Measurements from ENCODE around the gene CHD9NB.

The CHD9NB gene

GRCh38 chr16:53036066-53036465, 16.6 kb downstream of the CHD9NB start:
- Histone ChIP-seq H3K9me3 (peaks cover 15% of the 10 kb centered on the region), H3K9ac (no peak overlapping the region), H3K4me1 (peaks cover 13% of the 10 kb centered on the region), H4K20me1 (no peaks in the 10 kb centered on the region), H3K4me3 (no peak overlapping the region), H3K27ac (no peak overlapping the region), H3K27me3 (no peaks in the 10 kb centered on the region), H3K4me2 (no peak overlapping the region), H3K36me3 (no peaks in the 10 kb centered on the region)
- no peak for TF ChIP-seq Cebpa-rat (IDR thresholded peaks at IDR 0.05)

- Histone ChIP-seq H3K4me3 (no peak overlapping the region), H4K20me1 (no peaks in the 10 kb centered on the region), H3K9me3 (peaks cover 15% of the 10 kb centered on the region), H3K9ac (no peak overlapping the region), H3K27me3 (no peaks in the 10 kb centered on the region), H3K4me2 (no peak overlapping the region), H3K27ac (no peak overlapping the region), H3K36me3 (no peaks in the 10 kb centered on the region), H3K4me1 (peaks cover 6% of the 10 kb centered on the region)
- no peak for TF ChIP-seq Cebpa-rat (IDR thresholded peaks at IDR 0.05)
Measured at GRCh38 chr16:53035176-53035942, 17.3 kb downstream of the CHD9NB start.

GRCh38 chr16:53034306-53034705, 18.4 kb downstream of the CHD9NB start:
- Histone ChIP-seq H3K4me3 (no peak overlapping the region), H4K20me1 (no peaks in the 10 kb centered on the region), H3K4me2 (no peak overlapping the region), H3K36me3 (no peaks in the 10 kb centered on the region), H3K9me3 (peaks cover 15% of the 10 kb centered on the region), H3K27me3 (no peaks in the 10 kb centered on the region), H3K9ac (no peak overlapping the region), H3K27ac (no peak overlapping the region), H3K4me1 (peaks cover 6% of the 10 kb centered on the region; the same call in 1 of the 2 replicates)
- TF ChIP-seq Cebpa-rat (IDR thresholded peaks at IDR 0.05), result no peak

DNA sequence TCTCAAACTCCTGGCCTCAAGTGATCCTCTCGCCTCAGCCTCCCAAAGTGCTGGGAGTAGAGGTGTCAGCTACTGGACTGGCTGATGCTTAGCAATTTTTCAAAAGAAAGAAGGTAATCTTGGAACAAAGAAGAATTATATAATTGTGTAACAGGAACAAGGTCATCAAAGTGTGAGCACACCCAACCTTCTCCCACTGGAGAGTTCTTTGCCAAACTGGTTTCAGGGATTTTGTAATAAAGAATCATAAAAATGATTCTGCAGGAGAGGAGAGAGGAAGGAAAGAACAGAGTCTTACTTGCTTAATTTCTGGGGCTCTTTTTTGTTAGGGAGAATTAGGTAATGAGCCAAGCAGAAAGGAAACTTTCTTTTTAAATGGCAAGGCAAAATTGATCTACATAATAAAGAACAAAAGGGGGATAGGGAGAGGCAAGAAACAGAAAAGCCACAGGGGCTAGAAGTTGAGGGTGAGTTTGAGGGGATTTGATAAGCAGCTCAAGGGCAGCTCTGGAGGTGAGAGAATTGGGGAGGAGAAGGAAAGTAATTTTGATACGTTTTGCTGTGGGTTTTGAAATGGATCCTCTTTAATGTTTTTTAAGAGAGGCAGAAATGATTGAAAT, 21.3 kb downstream of the CHD9NB start:
- H3K4me1 ChIP-seq, result no peaks in the 10 kb centered on the region
- H3K36me3 ChIP-seq, result no peaks in the 10 kb centered on the region
- H4K20me1 ChIP-seq, result no peaks in the 10 kb centered on the region
- no peak for TF ChIP-seq Cebpa-rat (IDR thresholded peaks at IDR 0.05)
- H3K4me3 ChIP-seq, result no peak overlapping the region
- peaks cover 15% of the 10 kb centered on the region for H3K9me3 ChIP-seq
- no peak overlapping the region for H3K27ac ChIP-seq
- no peak overlapping the region for H3K4me2 ChIP-seq
- H3K27me3 ChIP-seq, result no peaks in the 10 kb centered on the region
- H3K9ac ChIP-seq, result no peak overlapping the region

GRCh38 chr16:53029971-53030370, 22.7 kb downstream of the CHD9NB start:
- Histone ChIP-seq H3K4me2 (no peak overlapping the region), H3K9ac (no peak overlapping the region), H3K27me3 (no peaks in the 10 kb centered on the region), H3K27ac (no peak overlapping the region), H3K4me3 (no peak overlapping the region), H3K9me3 (peaks cover 15% of the 10 kb centered on the region), H3K36me3 (no peaks in the 10 kb centered on the region), H4K20me1 (no peaks in the 10 kb centered on the region), H3K4me1 (no peaks in the 10 kb centered on the region)
- TF ChIP-seq Cebpa-rat (IDR thresholded peaks at IDR 0.05), result no peak

DNA sequence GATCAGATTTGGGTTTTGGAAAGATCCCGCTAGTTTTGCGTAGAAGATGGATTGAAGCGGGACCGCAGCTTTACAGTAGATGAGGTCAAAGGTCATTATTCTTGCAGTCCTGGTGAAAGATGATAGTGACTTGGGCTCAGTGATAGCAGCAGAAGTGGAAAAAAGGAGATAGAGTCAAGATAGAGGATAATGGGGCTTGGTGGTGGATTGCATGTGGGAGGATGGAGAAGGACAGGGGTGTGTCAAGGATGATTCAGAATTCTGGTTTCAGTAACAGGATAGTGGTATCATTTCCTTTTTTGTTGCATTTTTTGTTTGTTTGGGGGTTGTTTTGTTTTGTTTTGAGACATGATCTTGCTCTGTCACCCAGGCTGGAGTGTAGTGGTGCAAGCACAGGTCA, 28.7 kb downstream of the CHD9NB start:
- H3K4me3 ChIP-seq, result no peak overlapping the region
- H4K20me1 ChIP-seq, result no peaks in the 10 kb centered on the region
- no peak overlapping the region for H3K27ac ChIP-seq
- H3K27me3 ChIP-seq, result no peaks in the 10 kb centered on the region
- TF ChIP-seq Cebpa-rat (IDR thresholded peaks at IDR 0.05), result no peak
- no peaks in the 10 kb centered on the region for H3K9me3 ChIP-seq
- no peak overlapping the region for H3K9ac ChIP-seq
- H3K4me1 ChIP-seq, result no peaks in the 10 kb centered on the region
- no peaks in the 10 kb centered on the region for H3K36me3 ChIP-seq
- H3K4me2 ChIP-seq, result no peak overlapping the region

GRCh38 chr16:53022374-53022773, 30.3 kb downstream of the CHD9NB start:
- H3K27ac ChIP-seq, result no peak overlapping the region
- no peak for TF ChIP-seq Cebpa-rat (IDR thresholded peaks at IDR 0.05)
- no peaks in the 10 kb centered on the region for H4K20me1 ChIP-seq
- no peaks in the 10 kb centered on the region for H3K27me3 ChIP-seq
- H3K9ac ChIP-seq, result no peak overlapping the region
- H3K4me2 ChIP-seq, result no peak overlapping the region
- H3K36me3 ChIP-seq, result no peaks in the 10 kb centered on the region
- no peaks in the 10 kb centered on the region for H3K4me1 ChIP-seq
- H3K9me3 ChIP-seq, result no peaks in the 10 kb centered on the region
- H3K4me3 ChIP-seq, result no peak overlapping the region

DNA sequence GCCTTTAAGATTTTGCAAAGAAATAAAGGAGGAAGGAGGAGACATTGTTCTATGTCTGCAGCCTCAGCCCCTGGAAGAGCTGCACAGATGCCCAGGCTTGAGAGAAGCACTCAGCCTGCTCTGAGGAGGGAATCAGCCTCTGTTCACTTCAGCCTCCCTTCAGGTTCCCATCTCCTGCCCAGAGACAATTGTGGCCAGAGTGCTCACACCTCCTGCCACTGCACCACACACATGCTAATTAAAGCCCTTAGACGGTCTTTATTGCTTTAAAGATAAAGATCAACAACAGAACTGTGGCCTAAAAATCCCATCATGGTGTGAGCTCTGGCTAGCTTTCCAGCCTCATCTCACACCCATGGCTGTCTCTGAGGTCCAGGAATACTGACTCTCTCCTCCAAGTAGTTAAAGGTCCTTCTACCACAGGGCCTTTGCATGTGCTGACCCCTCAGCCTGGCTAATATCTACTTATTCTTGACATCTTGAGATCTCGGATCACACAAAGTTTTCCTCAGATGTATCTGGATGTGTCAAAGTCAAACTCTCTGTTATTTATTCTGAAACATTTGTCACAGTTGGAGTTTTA, 33.8 kb downstream of the CHD9NB start:
- no peak for TF ChIP-seq Cebpa-rat (IDR thresholded peaks at IDR 0.05)
- no peak overlapping the region for H3K9ac ChIP-seq

GRCh38 chr16:53014287-53014686, 38.4 kb downstream of the CHD9NB start:
- Histone ChIP-seq H3K27me3 (no peaks in the 10 kb centered on the region), H3K36me3 (no peaks in the 10 kb centered on the region), H3K4me1 (no peaks in the 10 kb centered on the region), H3K4me2 (no peak overlapping the region), H3K4me3 (no peak overlapping the region), H4K20me1 (no peaks in the 10 kb centered on the region), H3K9me3 (no peaks in the 10 kb centered on the region), H3K9ac (no peak overlapping the region), H3K27ac (no peak overlapping the region)
- no peak for TF ChIP-seq Cebpa-rat (IDR thresholded peaks at IDR 0.05)

More for the DNA sequence above, 33.8 kb downstream of the CHD9NB start:
- no peaks in the 10 kb centered on the region for H4K20me1 ChIP-seq
- H3K4me3 ChIP-seq, result no peak overlapping the region
- no peaks in the 10 kb centered on the region for H3K9me3 ChIP-seq
- no peaks in the 10 kb centered on the region for H3K36me3 ChIP-seq
- no peak overlapping the region for H3K4me2 ChIP-seq
- no peaks in the 10 kb centered on the region for H3K27me3 ChIP-seq
- H3K27ac ChIP-seq, result no peak overlapping the region
- no peaks in the 10 kb centered on the region for H3K4me1 ChIP-seq

GRCh38 chr16:53007095-53007494, 45.6 kb downstream of the CHD9NB start:
- Histone ChIP-seq H3K36me3 (no peaks in the 10 kb centered on the region), H3K4me2 (no peak overlapping the region), H3K27me3 (no peaks in the 10 kb centered on the region), H3K9ac (no peak overlapping the region), H3K27ac (no peak overlapping the region), H3K4me1 (no peaks in the 10 kb centered on the region), H4K20me1 (no peaks in the 10 kb centered on the region), H3K4me3 (no peak overlapping the region), H3K9me3 (no peaks in the 10 kb centered on the region)
- no peak for TF ChIP-seq Cebpa-rat (IDR thresholded peaks at IDR 0.05)
